RWPE2 (cell line): ENCODE results near the gene GFRA4.

Experiments
- ATAC-seq: fragments of 200-7000 bp; cut with Tn5 transposase; 3 replicates; pipeline ENCODE4 v1.9.1; 2021; ENCODE audit warnings: low read depth
- DNase-seq: peaks from one replicate; pipeline ENCODE4 v3.0.0-alpha.2; 2020; ENCODE audit warnings: low spot score
- H3K27ac ChIP-seq: fragments of 450-650 bp; 2 replicates; pipeline ENCODE4 v1.5.1; 2017; ENCODE audit warnings: mild to moderate bottlenecking; ENCODE audit not compliant: poor library complexity, severe bottlenecking
- H3K27me3 ChIP-seq: fragments of 250-450 bp; sonication (Bioruptor Pico); 2 replicates; pipeline ENCODE4 v1.5.1; 2021; ENCODE audit warnings: mild to moderate bottlenecking, moderate library complexity; ENCODE audit not compliant: insufficient read depth, poor library complexity, severe bottlenecking
- H3K36me3 ChIP-seq: fragments of 250-450 bp; sonication (Bioruptor Pico); 2 replicates; pipeline ENCODE4 v1.5.1; 2020; ENCODE audit warnings: low read depth, mild to moderate bottlenecking, moderate library complexity
- H3K4me1 ChIP-seq: fragments of 250-450 bp; sonication (Bioruptor Pico); 2 replicates; pipeline ENCODE4 v1.5.1; 2021; ENCODE audit warnings: mild to moderate bottlenecking, moderate library complexity; ENCODE audit not compliant: insufficient read depth, poor library complexity, severe bottlenecking
- H3K4me3 ChIP-seq: fragments of 250-450 bp; sonication (Bioruptor Pico); 2 replicates; pipeline ENCODE4 v1.5.1; 2021; ENCODE audit warnings: mild to moderate bottlenecking, moderate library complexity; ENCODE audit not compliant: severe bottlenecking
- H3K9me3 ChIP-seq: fragments of 250-450 bp; sonication (Bioruptor Pico); 2 replicates; pipeline ENCODE4 v1.5.1; 2021; ENCODE audit warnings: mild to moderate bottlenecking, moderate library complexity; ENCODE audit not compliant: severe bottlenecking
- TF ChIP-seq, protein P1 (sequence below): fragments of 450-650 bp; IDR thresholded peaks from one replicate; pipeline ENCODE4 v1.5.1; 2017; ENCODE audit warnings: mild to moderate bottlenecking, moderate library complexity; ENCODE audit not compliant: poor library complexity, severe bottlenecking

GFRA4 gene

DNA sequence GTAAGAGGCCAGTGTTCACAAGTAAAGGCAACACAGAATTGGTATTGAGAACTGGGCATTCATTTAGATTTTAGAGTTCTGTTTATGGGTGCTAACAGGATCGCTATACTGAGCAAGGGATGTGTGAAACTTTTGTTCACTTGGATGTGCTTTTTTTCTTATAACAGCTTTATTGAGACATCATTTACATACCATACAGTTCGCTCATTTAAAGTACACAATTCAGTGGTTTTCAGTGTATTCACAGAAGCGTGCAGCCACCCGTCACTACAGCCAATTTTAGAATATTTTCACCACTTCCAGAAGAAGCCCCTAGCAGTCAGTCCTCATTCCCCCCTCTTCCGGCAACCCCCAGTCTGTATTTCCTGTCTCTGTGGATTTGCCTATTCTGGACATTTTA, 48.7 kb downstream of the GFRA4 start:
- Histone ChIP-seq H3K9me3 (no peaks in the 10 kb centered on the region), H3K27ac (no peak overlapping the region), H3K4me1 (peaks cover 6% of the 10 kb centered on the region), H3K4me3 (no peak overlapping the region), H3K27me3 (no peaks in the 10 kb centered on the region), H3K36me3 (0 out of 2 replicates have a peak, but pooled peaks cover 3% of the 10 kb centered on the region)
- TF ChIP-seq, protein P1, sequence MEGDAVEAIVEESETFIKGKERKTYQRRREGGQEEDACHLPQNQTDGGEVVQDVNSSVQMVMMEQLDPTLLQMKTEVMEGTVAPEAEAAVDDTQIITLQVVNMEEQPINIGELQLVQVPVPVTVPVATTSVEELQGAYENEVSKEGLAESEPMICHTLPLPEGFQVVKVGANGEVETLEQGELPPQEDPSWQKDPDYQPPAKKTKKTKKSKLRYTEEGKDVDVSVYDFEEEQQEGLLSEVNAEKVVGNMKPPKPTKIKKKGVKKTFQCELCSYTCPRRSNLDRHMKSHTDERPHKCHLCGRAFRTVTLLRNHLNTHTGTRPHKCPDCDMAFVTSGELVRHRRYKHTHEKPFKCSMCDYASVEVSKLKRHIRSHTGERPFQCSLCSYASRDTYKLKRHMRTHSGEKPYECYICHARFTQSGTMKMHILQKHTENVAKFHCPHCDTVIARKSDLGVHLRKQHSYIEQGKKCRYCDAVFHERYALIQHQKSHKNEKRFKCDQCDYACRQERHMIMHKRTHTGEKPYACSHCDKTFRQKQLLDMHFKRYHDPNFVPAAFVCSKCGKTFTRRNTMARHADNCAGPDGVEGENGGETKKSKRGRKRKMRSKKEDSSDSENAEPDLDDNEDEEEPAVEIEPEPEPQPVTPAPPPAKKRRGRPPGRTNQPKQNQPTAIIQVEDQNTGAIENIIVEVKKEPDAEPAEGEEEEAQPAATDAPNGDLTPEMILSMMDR, result no peak
- DNase-seq, result no peak
- ATAC-seq, result peak; percentile 51

DNA sequence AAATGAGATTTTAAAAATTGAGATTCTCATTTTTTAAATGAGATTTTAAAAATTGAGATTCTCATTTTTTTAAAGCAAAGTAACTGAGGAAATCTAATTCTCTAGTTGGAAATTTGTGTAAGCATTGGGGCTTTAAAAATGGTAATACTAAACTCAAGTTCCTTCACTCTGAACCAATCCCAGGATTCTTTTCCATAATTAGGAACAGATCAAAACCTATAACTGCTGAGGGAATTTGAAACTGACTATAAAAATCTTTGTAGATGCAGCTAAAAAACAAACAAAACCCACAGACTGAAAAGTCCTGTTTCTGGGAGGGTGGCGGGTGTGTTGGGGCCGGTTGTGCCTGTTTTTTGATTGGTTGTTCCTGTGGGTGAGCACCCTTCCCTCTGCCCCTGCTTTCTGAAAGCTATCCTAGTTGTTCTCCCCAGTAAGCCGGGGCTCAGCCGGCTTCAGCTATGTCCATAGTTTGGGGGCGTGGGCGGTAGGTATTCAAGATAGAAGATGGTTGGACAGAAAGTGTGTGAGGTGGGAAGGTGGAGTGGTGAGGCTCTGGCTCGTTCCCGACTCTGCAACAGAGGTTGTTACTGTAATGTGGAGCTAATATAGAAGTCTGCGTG, 49.3 kb downstream of the GFRA4 start:
- Histone ChIP-seq H3K27ac (no peak overlapping the region), H3K27me3 (no peaks in the 10 kb centered on the region), H3K4me1 (peaks cover 6% of the 10 kb centered on the region), H3K9me3 (no peaks in the 10 kb centered on the region), H3K4me3 (no peak overlapping the region), H3K36me3 (0 out of 2 replicates have a peak, but pooled peaks cover 3% of the 10 kb centered on the region)
- TF ChIP-seq, protein P1, result no peak
- no peak for DNase-seq
- ATAC-seq, result peak; percentile 36

DNA sequence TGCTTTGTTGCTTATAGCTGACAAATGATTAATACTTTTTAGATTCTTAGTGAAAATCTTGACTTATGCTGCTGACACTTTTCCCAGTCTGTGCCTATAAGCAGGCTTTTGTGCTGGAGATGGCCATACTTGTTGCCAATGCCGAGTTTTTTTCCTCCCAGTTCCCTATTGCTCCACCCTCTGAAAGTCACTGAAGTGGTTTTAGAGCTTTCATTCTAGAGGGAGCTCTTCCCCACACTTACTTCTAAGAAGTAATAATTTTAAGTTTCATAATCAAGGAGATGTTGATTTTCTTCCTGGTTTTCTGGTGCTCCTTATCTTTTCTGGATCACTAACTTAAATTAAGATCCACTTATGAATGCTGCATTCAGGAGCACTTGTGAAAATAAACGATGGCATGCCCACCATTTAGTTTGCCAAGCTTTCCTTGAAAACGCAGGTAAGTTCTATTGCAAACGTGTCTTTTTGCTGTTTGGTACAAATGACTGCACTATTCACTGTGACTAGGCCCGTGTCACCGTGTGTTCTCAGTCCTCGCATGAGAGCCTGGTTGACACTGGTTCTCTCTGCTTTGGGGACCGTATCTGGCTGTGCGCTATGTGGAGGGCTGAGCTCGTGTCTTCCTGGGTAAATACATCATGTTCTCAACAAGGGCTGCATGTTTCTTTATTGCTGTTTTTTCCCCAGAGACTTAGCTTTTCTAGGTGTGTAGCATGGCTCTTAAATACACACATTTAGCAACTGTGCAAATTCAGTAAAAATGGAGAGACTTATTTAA, 50.2 kb downstream of the GFRA4 start:
- Histone ChIP-seq H3K4me3 (no peak overlapping the region), H3K27ac (no peak overlapping the region), H3K27me3 (no peaks in the 10 kb centered on the region), H3K9me3 (no peaks in the 10 kb centered on the region), H3K36me3 (0 out of 2 replicates have a peak, but pooled peaks cover 3% of the 10 kb centered on the region), H3K4me1 (peaks cover 6% of the 10 kb centered on the region)
- TF ChIP-seq, protein P1, result peak; percentile 12
- no peak; the same call in 2 of the 3 replicates for ATAC-seq
- no peak for DNase-seq

DNA sequence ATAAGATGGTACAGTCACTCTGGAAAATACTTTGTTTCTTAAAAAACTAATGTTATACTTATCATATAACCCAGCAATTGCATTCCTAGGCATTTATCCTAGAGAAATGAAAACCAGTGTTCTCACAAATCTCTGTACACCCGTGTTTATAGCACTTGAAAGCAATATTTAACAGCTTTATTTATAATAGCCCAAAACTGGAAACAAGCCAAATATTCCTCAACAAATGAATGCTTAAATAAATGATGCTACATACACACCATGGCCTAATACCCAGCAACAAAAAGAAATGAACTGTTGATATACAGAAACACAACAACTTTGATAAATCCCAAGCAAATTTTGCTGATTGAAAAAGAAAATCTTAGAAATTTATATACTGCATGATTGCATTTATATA, 51.3 kb downstream of the GFRA4 start:
- TF ChIP-seq, protein P1, result no peak

More for the DNA sequence above, 51.3 kb downstream of the GFRA4 start:
- Histone ChIP-seq H3K27ac (no peak overlapping the region), H3K4me1 (peaks cover 6% of the 10 kb centered on the region), H3K36me3 (0 out of 2 replicates have a peak, but pooled peaks cover 3% of the 10 kb centered on the region), H3K27me3 (no peaks in the 10 kb centered on the region), H3K4me3 (no peak overlapping the region), H3K9me3 (no peaks in the 10 kb centered on the region)
- ATAC-seq (no peak), DNase-seq (no peak)
